Uterus (tissue), 4 donors: ENCODE data around the gene ZCCHC14. TPM values are rescaled to one million over a fixed set of nuclear protein-coding genes. Genes with fewer than 3 reads are reported as not detected.
A peak's percentile ranks its signal among the peaks of the same experiment; 100 is the strongest.

Experiments
- DNase-seq, 2 donors: peaks; one replicate each; pipeline ENCODE4 v3.0.0-alpha.2; 2019 to 2020
- H3K27ac ChIP-seq, 2 donors: fragments of 200-600 bp; sonication (generic); 1 replicate in 1 of 2; 2 replicates in 1 of 2; pipeline ENCODE4 v1.5.1; 2016 to 2018
- H3K27me3 ChIP-seq, 2 donors: fragments of 200-600 bp; sonication (generic); one replicate each; pipeline ENCODE4 v1.5.1; 2018 to 2019; ENCODE audit warnings: control low read depth in 1 of 2
- H3K36me3 ChIP-seq, 2 donors: fragments of 200-600 bp; sonication (generic); one replicate each; pipeline ENCODE4 v1.5.1; 2019; ENCODE audit warnings: control low read depth in 1 of 2
- H3K4me1 ChIP-seq, 2 donors: fragments of 200-600 bp; sonication (generic); one replicate each; pipeline ENCODE4 v1.5.1; 2018 to 2019; ENCODE audit warnings: control low read depth in 1 of 2
- H3K4me3 ChIP-seq, 2 donors: fragments of 200-600 bp; sonication (generic); 1 replicate in 1 of 2; 2 replicates in 1 of 2; pipeline ENCODE4 v1.5.1; 2018 to 2019; ENCODE audit warnings: mild to moderate bottlenecking in 1 of 2
- H3K9me3 ChIP-seq, 2 donors: fragments of 200-600 bp; sonication (generic); one replicate each; pipeline ENCODE4 v1.5.1; 2019; ENCODE audit warnings: control low read depth in 1 of 2
- POLR2A ChIP-seq, 2 donors: fragments of 450-650 bp; IDR thresholded peaks; one replicate each; pipeline ENCODE4 v1.6.1; 2016; ENCODE audit warnings: antibody characterized with exemption in 2 of 2, mild to moderate bottlenecking in 1 of 2, moderate library complexity in 1 of 2
- intact Hi-C: fragments of 100-400 bp; cut with DNase I; formaldehyde crosslinking; loops from one replicate; pipeline ENCODE4 v1.15.1; 2023; ENCODE audit warnings: low total_unique reads
- total RNA-seq, 4 donors: library from RNA; depleted of rRNA in 3 of 4; stranded (reverse); fragments of >200 nt in 3 of 4; gene quantifications; one replicate each; pipeline versions ENCODE4 v1.1.0 to v1.2.4, GENCODE V29; 2014 to 2023
- TF ChIP-seq, protein P1 (sequence below), 4 experiments: fragments of 200-600 bp in 2 of 4; fragments of 450-650 bp in 2 of 4; sonication (generic) in 2 of 4; IDR thresholded peaks; one replicate each; pipeline ENCODE4 v1.5.1; 2016 to 2019; ENCODE audit warnings: antibody characterized with exemption in 4 of 4, mild to moderate bottlenecking in 2 of 4, moderate library complexity in 1 of 4
- donor health status: DM: yes; HTN: yes; CAD: no.

The ZCCHC14 gene
- total RNA-seq, 4 donors from 2014 or later, result 9.2 to 33.0 (median 20.6) TPM

GRCh38 chr16:87457061-87457611 lies 35.7 kb downstream of the ZCCHC14 start:
- Histone ChIP-seq H3K36me3 (no peaks in the 10 kb centered on the region), H3K27ac (peak overlapping the region; percentile 23 to 42), H3K4me3 (no peak overlapping the region), H3K27me3 (no peaks in the 10 kb centered on the region), H3K9me3 (no peaks in the 10 kb centered on the region), H3K4me1 (peaks cover 0 to 7% of the 10 kb centered on the region in 2 donors)
- TF ChIP-seq, protein P1, sequence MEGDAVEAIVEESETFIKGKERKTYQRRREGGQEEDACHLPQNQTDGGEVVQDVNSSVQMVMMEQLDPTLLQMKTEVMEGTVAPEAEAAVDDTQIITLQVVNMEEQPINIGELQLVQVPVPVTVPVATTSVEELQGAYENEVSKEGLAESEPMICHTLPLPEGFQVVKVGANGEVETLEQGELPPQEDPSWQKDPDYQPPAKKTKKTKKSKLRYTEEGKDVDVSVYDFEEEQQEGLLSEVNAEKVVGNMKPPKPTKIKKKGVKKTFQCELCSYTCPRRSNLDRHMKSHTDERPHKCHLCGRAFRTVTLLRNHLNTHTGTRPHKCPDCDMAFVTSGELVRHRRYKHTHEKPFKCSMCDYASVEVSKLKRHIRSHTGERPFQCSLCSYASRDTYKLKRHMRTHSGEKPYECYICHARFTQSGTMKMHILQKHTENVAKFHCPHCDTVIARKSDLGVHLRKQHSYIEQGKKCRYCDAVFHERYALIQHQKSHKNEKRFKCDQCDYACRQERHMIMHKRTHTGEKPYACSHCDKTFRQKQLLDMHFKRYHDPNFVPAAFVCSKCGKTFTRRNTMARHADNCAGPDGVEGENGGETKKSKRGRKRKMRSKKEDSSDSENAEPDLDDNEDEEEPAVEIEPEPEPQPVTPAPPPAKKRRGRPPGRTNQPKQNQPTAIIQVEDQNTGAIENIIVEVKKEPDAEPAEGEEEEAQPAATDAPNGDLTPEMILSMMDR (IDR thresholded peaks at IDR 0.05), result no peak
- no peak for TF ChIP-seq POLR2A (IDR thresholded peaks at IDR 0.05)
- DNase-seq, result no peak
- intact Hi-C loops, result no loop called here

DNA sequence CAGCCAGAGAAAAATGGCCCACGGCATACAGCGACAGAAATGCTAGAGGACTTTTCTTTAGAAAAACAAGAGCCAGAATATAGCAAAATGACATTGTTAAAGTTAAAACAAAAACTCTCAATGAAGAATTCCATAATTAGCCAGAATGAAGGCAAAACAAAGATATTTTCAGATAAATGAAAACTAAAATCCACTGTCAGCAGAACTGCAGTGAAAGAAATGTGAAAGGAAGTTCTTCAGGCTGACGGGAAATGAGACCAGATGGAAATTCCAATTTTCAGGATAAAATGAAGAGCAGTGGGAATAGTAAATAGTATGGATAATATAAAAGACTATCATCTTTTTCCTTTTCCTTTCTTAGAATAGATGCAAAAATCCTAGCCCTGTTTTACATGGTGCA lies 38.4 kb downstream of the ZCCHC14 start:
- no peak for DNase-seq
- Histone ChIP-seq H3K27ac (no peak overlapping the region), H3K36me3 (no peaks in the 10 kb centered on the region), H3K9me3 (no peaks in the 10 kb centered on the region), H3K4me1 (no peaks in the 10 kb centered on the region), H3K27me3 (no peaks in the 10 kb centered on the region), H3K4me3 (no peak overlapping the region)
- intact Hi-C loops, result no loop called here
- TF ChIP-seq, protein P1 (IDR thresholded peaks at IDR 0.05), result no peak
- no peak for TF ChIP-seq POLR2A (IDR thresholded peaks at IDR 0.05)

- no peaks in the 10 kb centered on the region for H3K9me3 ChIP-seq
- H3K27ac ChIP-seq, result no peak overlapping the region
- H3K27me3 ChIP-seq, result no peaks in the 10 kb centered on the region
- no peak for DNase-seq
- no peaks in the 10 kb centered on the region for H3K36me3 ChIP-seq
- intact Hi-C loops, result no loop called here
- no peak overlapping the region for H3K4me3 ChIP-seq
- no peaks in the 10 kb centered on the region for H3K4me1 ChIP-seq
- no peak for TF ChIP-seq POLR2A (IDR thresholded peaks at IDR 0.05)
- TF ChIP-seq, protein P1 (IDR thresholded peaks at IDR 0.05), result no peak
Observed at GRCh38 chr16:87453326-87453725, 39.5 kb downstream of the ZCCHC14 start.

- intact Hi-C loops, result no loop called here
- H3K4me3 ChIP-seq, result no peak overlapping the region
- no peaks in the 10 kb centered on the region for H3K4me1 ChIP-seq
- no peak overlapping the region for H3K27ac ChIP-seq
- TF ChIP-seq, protein P1 (IDR thresholded peaks at IDR 0.05), result no peak
- no peak for TF ChIP-seq POLR2A (IDR thresholded peaks at IDR 0.05)
- no peaks in the 10 kb centered on the region for H3K9me3 ChIP-seq
- no peak for DNase-seq
- H3K36me3 ChIP-seq, result no peaks in the 10 kb centered on the region
- H3K27me3 ChIP-seq, result no peaks in the 10 kb centered on the region
Observed at GRCh38 chr16:87451563-87452210, 41.1 kb downstream of the ZCCHC14 start.

GRCh38 chr16:87448866-87449265 lies 44.0 kb downstream of the ZCCHC14 start:
- no peak for DNase-seq
- H3K4me3 ChIP-seq, result no peak overlapping the region
- no peaks in the 10 kb centered on the region for H3K9me3 ChIP-seq
- intact Hi-C loops, result no loop called here
- H3K27ac ChIP-seq, result no peak overlapping the region
- H3K4me1 ChIP-seq, result no peaks in the 10 kb centered on the region
- no peaks in the 10 kb centered on the region for H3K27me3 ChIP-seq
- TF ChIP-seq, protein P1 (IDR thresholded peaks at IDR 0.05), result no peak
- H3K36me3 ChIP-seq, result no peaks in the 10 kb centered on the region
